AG04449 (cell line): ENCODE results near the gene MET.

ENCODE experiments used
- CTCF ChIA-PET: fragments of 350-600 bp; formaldehyde crosslinking; extraction: SDS; loops from one replicate; lab custom pipeline; 2021; ENCODE audit warnings: antibody characterized with exemption; lab: Yijun Ruan, JAX
- POLR2A ChIA-PET: fragments of 400-600, 350-600 bp; formaldehyde crosslinking; extraction: SDS; loops from one replicate; lab custom pipeline; 2020; ENCODE audit warnings: antibody characterized with exemption, inconsistent platforms; lab: Yijun Ruan, JAX
- DNase-seq: peaks from one replicate; pipeline ENCODE4 v3.0.0-alpha.2; 2010; ENCODE audit warnings: low read depth, low spot score
- H3K4me3 ChIP-seq: 2 replicates; pipeline ENCODE4 v1.5.1; 2011; ENCODE audit warnings: low read depth, mild to moderate bottlenecking, control low read depth, low read length
- TF ChIP-seq, protein P1 (sequence below): IDR thresholded peaks from one replicate; pipeline ENCODE4 v1.5.1; 2011; ENCODE audit warnings: mild to moderate bottlenecking, moderate library complexity, low read length, control low read depth, inconsistent platforms; ENCODE audit not compliant: insufficient read depth; ENCODE audit errors: missing control alignments

The MET gene

DNA sequence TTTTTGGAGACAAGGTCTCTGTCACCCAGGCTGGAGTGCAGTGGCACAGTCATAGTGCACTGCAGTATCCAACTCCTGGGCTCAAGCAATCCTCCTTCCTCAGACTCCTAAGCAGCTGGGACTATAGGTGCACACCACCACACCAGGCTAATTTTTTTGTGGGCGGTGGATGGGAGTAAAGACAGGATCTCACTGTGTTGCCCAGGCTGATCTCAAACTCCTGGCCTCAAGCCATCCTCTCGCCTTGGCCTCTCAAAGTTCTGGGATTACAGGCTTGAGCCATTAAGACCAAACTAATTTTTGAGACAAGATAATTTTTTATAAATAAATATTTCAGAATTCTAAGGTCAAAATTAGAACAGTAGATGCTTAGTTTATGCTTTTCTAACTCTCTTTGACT, 109.6 kb downstream of the MET start:
- ChIA-PET POLR2A (no interaction called here), CTCF (interaction anchor here (1.1 to 1.2 kb wide), 2 partner anchors 10 to 185 kb away, joined by 3 to 4 read pairs; no protein-coding TSS in a partner anchor)
- TF ChIP-seq, protein P1, sequence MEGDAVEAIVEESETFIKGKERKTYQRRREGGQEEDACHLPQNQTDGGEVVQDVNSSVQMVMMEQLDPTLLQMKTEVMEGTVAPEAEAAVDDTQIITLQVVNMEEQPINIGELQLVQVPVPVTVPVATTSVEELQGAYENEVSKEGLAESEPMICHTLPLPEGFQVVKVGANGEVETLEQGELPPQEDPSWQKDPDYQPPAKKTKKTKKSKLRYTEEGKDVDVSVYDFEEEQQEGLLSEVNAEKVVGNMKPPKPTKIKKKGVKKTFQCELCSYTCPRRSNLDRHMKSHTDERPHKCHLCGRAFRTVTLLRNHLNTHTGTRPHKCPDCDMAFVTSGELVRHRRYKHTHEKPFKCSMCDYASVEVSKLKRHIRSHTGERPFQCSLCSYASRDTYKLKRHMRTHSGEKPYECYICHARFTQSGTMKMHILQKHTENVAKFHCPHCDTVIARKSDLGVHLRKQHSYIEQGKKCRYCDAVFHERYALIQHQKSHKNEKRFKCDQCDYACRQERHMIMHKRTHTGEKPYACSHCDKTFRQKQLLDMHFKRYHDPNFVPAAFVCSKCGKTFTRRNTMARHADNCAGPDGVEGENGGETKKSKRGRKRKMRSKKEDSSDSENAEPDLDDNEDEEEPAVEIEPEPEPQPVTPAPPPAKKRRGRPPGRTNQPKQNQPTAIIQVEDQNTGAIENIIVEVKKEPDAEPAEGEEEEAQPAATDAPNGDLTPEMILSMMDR: no peak

DNA sequence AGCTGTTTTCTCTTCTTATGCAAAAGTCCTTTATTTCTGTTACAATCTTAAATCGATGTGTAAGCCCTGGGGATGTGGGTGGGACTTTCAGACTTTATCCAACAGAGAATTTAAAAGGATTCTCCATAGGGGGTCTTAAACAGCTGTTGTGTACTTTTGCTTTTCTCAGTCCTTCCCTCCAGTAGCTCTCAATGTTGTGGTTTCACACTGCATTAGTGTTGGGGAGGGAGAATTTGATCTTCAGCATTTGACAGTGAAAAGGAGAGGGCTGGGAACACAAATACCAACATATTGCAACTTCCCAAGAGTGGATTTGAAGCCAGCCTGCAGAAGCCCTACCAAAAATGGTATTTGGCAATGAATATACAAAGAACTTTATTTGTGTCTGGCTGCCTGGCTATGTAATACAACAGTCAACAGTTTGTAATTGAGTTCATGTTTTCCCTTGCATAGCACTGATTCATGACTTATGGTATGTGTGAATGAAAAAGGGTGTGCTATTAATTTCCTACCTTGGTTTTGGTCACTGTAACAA, 110.2 kb downstream of the MET start:
- POLR2A ChIA-PET: no interaction called here

More for the DNA sequence above, 109.6 kb downstream of the MET start:
- no peak for DNase-seq
- H3K4me3 ChIP-seq: no peak overlapping the region

DNA sequence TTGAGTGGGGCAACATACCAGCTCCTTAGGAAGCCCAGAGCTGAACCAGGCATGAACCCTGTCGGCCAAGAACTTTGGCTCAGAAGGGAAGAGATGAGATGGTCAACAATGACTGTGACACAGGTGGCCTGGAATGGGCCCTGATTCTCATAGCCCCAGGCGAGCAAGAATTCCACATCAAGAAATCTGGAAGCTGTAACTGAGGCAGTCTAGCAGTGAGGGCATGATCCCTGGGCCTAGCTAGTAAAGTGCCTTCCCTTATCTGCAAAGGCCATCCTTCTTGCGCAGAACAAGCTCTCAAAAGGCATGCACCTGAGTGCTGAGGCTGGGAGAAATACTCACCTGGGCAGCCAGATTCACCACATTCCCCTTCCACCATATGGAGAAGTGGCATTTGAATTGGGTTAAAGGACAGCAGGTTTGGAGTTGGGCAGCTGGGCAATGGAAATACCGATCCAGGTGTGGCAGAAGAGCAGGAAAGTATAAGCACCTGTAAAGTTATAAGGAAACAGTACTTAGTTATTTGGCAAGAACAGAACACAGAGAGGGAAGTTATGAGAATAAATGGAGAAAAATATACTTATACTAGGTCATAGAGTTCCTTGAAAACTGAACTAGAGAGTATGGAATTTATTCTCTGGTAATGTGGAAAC, 111.8 kb downstream of the MET start:
- no peak for DNase-seq
- ChIA-PET POLR2A (no interaction called here), CTCF (interaction anchor here (1.1 to 4.7 kb wide), 4 partner anchors 14 to 191 kb away, joined by 3 to 32 read pairs (median 4); partner anchors contain the start of gene MET)
- TF ChIP-seq, protein P1: no peak
- no peak overlapping the region for H3K4me3 ChIP-seq

More for the DNA sequence above, 110.2 kb downstream of the MET start:
- H3K4me3 ChIP-seq: no peak overlapping the region
- DNase-seq: peak; percentile 74
- CTCF ChIA-PET: interaction anchor here (0.7 to 1.6 kb wide), 4 partner anchors 10 to 186 kb away, joined by 3 to 5 read pairs (median 4); partner anchors contain the start of gene MET
- TF ChIP-seq, protein P1: no peak

DNA sequence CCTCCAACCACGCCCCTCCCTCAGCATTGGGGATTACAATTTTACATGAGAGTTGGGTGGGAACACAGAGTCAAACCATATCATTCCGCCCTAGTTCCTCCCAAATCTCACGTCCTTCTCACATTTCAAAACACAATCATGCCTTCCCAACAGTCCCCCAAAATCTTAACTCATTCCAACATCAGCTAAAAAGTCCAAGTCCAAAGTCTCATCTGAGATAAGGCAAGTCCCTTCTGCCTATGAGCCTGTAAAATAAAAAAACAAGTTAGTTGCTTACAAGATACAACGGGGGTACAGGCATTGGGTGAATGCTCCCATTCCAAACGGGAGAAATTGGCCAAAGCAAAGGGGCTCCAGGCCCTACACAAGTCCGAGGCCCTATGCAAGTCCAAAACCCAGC, 112.7 kb downstream of the MET start:
- CTCF ChIA-PET: interaction anchor here (0.6 to 4.7 kb wide), 3 partner anchors 13 to 192 kb away, joined by 3 to 32 read pairs (median 3); no protein-coding TSS in a partner anchor

DNA sequence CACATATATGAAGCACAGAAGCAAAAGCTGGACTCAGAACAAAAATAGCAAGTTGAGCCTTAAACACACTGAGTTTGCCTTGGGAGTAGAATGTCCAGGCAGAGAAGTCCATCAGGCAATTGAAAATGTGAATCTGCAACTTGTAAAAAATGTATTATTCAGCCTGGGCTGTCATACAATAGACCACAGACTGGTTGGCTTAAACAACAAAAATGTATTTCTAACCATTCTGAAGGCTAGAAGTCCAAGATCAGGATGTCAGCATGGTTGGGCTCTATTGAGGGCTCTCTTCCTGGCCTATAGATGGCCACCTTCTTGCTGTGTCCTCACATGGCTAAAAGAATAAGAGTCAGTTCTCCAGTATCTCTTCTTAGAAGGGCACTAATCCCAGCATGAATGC, 113.8 kb downstream of the MET start:
- CTCF ChIA-PET: interaction anchor here (0.7 to 4.7 kb wide), 6 partner anchors 8 to 193 kb away, joined by 4 to 32 read pairs (median 6); no protein-coding TSS in a partner anchor
- no peak overlapping the region for H3K4me3 ChIP-seq
- POLR2A ChIA-PET: no interaction called here
- TF ChIP-seq, protein P1: no peak
- DNase-seq: no peak

More for the DNA sequence above, 112.7 kb downstream of the MET start:
- H3K4me3 ChIP-seq: no peak overlapping the region
- TF ChIP-seq, protein P1: no peak
- POLR2A ChIA-PET: no interaction called here
- DNase-seq: no peak
